Fibroblast of lung (primary cell): ENCODE measurements around the gene MAN2B2. TPM values are rescaled to one million over a fixed set of nuclear protein-coding genes. Genes with fewer than 3 reads are reported as not detected.

Experiments
- DNase-seq, 2 donors: peaks; one replicate each; pipeline versions ENCODE4 v3.0.0 to v3.0.0-alpha.2; 2010; ENCODE audit warnings: low read depth in 2 of 2
- H2AFZ ChIP-seq: 2 replicates; pipeline ENCODE4 v1.5.1; 2012; ENCODE audit warnings: low read length, control low read depth, inconsistent platforms
- H3K27ac ChIP-seq: 2 replicates; pipeline ENCODE4 v1.5.1; 2011; ENCODE audit warnings: low read length, control low read depth; ENCODE audit not compliant: insufficient read depth
- H3K27me3 ChIP-seq: 2 replicates; pipeline ENCODE4 v1.5.1; 2011; ENCODE audit warnings: mild to moderate bottlenecking, low read length; ENCODE audit not compliant: control insufficient read depth, insufficient read depth
- H3K36me3 ChIP-seq: 2 replicates; pipeline ENCODE4 v1.5.1; 2011; ENCODE audit warnings: low read length; ENCODE audit not compliant: control insufficient read depth, insufficient read depth
- H3K4me1 ChIP-seq: 2 replicates; pipeline ENCODE4 v1.5.1; 2011; ENCODE audit warnings: low read length; ENCODE audit not compliant: control insufficient read depth, insufficient read depth; ENCODE audit errors: extremely low read depth
- H3K4me2 ChIP-seq: 2 replicates; pipeline ENCODE4 v1.5.1; 2011; ENCODE audit warnings: low read length, control low read depth; ENCODE audit not compliant: insufficient read depth; ENCODE audit errors: extremely low read depth
- H3K4me3 ChIP-seq, 4 experiments: fragments of 200-600 bp in 1 of 4; sonication (generic) in 1 of 4; replicated peaks in 1 of 4; 2 replicates each; pipeline ENCODE4 v1.5.1; 2011 to 2016; ENCODE audit warnings: low read length in 4 of 4, low read depth in 3 of 4, mild to moderate bottlenecking in 3 of 4, control low read depth in 2 of 4, inconsistent platforms in 1 of 4, mixed read lengths in 1 of 4; ENCODE audit not compliant: insufficient read depth in 1 of 4; ENCODE audit errors: control extremely low read depth in 1 of 4
- H3K79me2 ChIP-seq: 2 replicates; pipeline ENCODE4 v1.5.1; 2012; ENCODE audit warnings: mild to moderate bottlenecking, low read length, inconsistent platforms; ENCODE audit not compliant: control insufficient read depth, insufficient read depth
- H3K9ac ChIP-seq: 2 replicates; pipeline ENCODE4 v1.5.1; 2011; ENCODE audit warnings: mild to moderate bottlenecking, low read length, control low read depth; ENCODE audit not compliant: insufficient read depth
- H3K9me3 ChIP-seq: 2 replicates; pipeline ENCODE4 v1.5.1; 2012; ENCODE audit warnings: low read depth, low read length; ENCODE audit not compliant: control insufficient read depth, insufficient read depth
- H4K20me1 ChIP-seq: 2 replicates; pipeline ENCODE4 v1.5.1; 2011; ENCODE audit warnings: low read length; ENCODE audit not compliant: control insufficient read depth, insufficient read depth; ENCODE audit errors: extremely low read depth
- EZH2 ChIP-seq: IDR thresholded peaks from 2 replicates; pipeline ENCODE4 v1.5.1; 2012; ENCODE audit warnings: low read length, control low read depth, mild to moderate bottlenecking; ENCODE audit errors: missing control alignments
- polyA minus RNA-seq: library from RNA; depleted of rRNA, polyadenylated mRNA; stranded (reverse); fragments of >200 nt; gene quantifications from 2 replicates; pipeline ENCODE4 v1.2.3, GENCODE V29; 2011; ENCODE audit warnings: low replicate concordance
- polyA plus RNA-seq, 2 donors: library from polyadenylated mRNA; depleted of rRNA in 1 of 2; stranded (reverse) in 1 of 2; unstranded in 1 of 2; fragments of >200 nt; gene quantifications; 2 replicates each; pipeline ENCODE4 v1.2.1, GENCODE V29; 2011 to 2012; ENCODE audit warnings: missing spikeins in 1 of 2
- total RNA-seq: library from RNA; depleted of rRNA; stranded (reverse); fragments of >200 nt; gene quantifications from 2 replicates; pipeline ENCODE4 v1.2.1, GENCODE V29; 2014
- TF ChIP-seq, protein P1 (sequence below), 2 donors: IDR thresholded peaks in 1 of 2; conservative IDR thresholded peaks in 1 of 2; 1 replicate in 1 of 2; 2 replicates in 1 of 2; pipeline ENCODE4 v1.5.1; 2011 to 2012; ENCODE audit warnings: low read length in 2 of 2, control low read depth in 1 of 2, inconsistent platforms in 1 of 2, low read depth in 1 of 2, mild to moderate bottlenecking in 1 of 2

The MAN2B2 gene
- total RNA-seq (11.8 and 19.0 TPM in 2 replicates), polyA plus RNA-seq (24.8 and 27.2 TPM in 2 replicates), polyA minus RNA-seq (27.9 and 58.6 TPM in 2 replicates)
- 25.3 and 33.9 TPM in 2 replicates for polyA plus RNA-seq (2012)

GRCh38 chr4:6574747-6575502 lies at the start of gene MAN2B2:
MAN2B2 (plus strand) TSS chr4:6575189; CDS start chr4:6575211, 22 bp downstream.
- DNase-seq: peak; percentile 65 to 68
- Histone ChIP-seq H3K9ac (peak within 1 kb of the TSS; percentile 91), H3K36me3 (peaks cover 12% of the 10 kb centered on the region), H3K4me1 (no peaks in the 10 kb centered on the region), H3K27ac (peak within 1 kb of the TSS; percentile 70), H3K4me3 (peak within 1 kb of the TSS; percentile 83 to 91 (median 91)), H3K79me2 (no peaks in the 10 kb centered on the region), H2AFZ (peak within 1 kb of the TSS; percentile 95), H4K20me1 (no peaks in the 10 kb centered on the region), H3K4me2 (peak within 1 kb of the TSS; percentile 99), H3K9me3 (no peaks in the 10 kb centered on the region), H3K27me3 (peaks cover 8% of the 10 kb centered on the region)
- TF ChIP-seq EZH2: no peak
- TF ChIP-seq, protein P1, sequence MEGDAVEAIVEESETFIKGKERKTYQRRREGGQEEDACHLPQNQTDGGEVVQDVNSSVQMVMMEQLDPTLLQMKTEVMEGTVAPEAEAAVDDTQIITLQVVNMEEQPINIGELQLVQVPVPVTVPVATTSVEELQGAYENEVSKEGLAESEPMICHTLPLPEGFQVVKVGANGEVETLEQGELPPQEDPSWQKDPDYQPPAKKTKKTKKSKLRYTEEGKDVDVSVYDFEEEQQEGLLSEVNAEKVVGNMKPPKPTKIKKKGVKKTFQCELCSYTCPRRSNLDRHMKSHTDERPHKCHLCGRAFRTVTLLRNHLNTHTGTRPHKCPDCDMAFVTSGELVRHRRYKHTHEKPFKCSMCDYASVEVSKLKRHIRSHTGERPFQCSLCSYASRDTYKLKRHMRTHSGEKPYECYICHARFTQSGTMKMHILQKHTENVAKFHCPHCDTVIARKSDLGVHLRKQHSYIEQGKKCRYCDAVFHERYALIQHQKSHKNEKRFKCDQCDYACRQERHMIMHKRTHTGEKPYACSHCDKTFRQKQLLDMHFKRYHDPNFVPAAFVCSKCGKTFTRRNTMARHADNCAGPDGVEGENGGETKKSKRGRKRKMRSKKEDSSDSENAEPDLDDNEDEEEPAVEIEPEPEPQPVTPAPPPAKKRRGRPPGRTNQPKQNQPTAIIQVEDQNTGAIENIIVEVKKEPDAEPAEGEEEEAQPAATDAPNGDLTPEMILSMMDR (conservative IDR thresholded peaks at IDR 0.05 in 1 of 2, IDR thresholded peaks at IDR 0.05 in 1 of 2; ENCODE audit: low read depth in 1 of 2, low read length in 2 of 2): no peak

- H3K4me3 ChIP-seq: no peak overlapping the region
- no peaks in the 10 kb centered on the region for H3K27me3 ChIP-seq
- no peak overlapping the region for H3K27ac ChIP-seq
- H3K4me1 ChIP-seq: no peaks in the 10 kb centered on the region
- no peaks in the 10 kb centered on the region for H3K36me3 ChIP-seq
- no peaks in the 10 kb centered on the region for H3K9me3 ChIP-seq
- no peak for DNase-seq
- no peak for TF ChIP-seq EZH2
- TF ChIP-seq, protein P1 (conservative IDR thresholded peaks at IDR 0.05 in 1 of 2, IDR thresholded peaks at IDR 0.05 in 1 of 2; ENCODE audit: low read depth in 1 of 2, low read length in 2 of 2): no peak
- no peaks in the 10 kb centered on the region for H4K20me1 ChIP-seq
- no peak overlapping the region for H3K9ac ChIP-seq
- no peaks in the 10 kb centered on the region for H3K79me2 ChIP-seq
- no peak overlapping the region for H3K4me2 ChIP-seq
- no peak overlapping the region for H2AFZ ChIP-seq
Measured at GRCh38 chr4:6525474-6525873, 49.5 kb upstream of the MAN2B2 start.

GRCh38 chr4:6526156-6526555 lies 48.8 kb upstream of the MAN2B2 start:
- no peak overlapping the region for H3K9ac ChIP-seq
- TF ChIP-seq, protein P1 (conservative IDR thresholded peaks at IDR 0.05 in 1 of 2, IDR thresholded peaks at IDR 0.05 in 1 of 2; ENCODE audit: low read depth in 1 of 2, low read length in 2 of 2): no peak
- H3K9me3 ChIP-seq: no peaks in the 10 kb centered on the region

More at GRCh38 chr4:6526156-6526555, 48.8 kb upstream of the MAN2B2 start:
- Histone ChIP-seq H3K79me2 (no peaks in the 10 kb centered on the region), H4K20me1 (no peaks in the 10 kb centered on the region), H3K4me2 (no peak overlapping the region), H3K27me3 (no peaks in the 10 kb centered on the region), H3K36me3 (no peaks in the 10 kb centered on the region), H3K27ac (no peak overlapping the region), H2AFZ (no peak overlapping the region), H3K4me3 (no peak overlapping the region), H3K4me1 (no peaks in the 10 kb centered on the region)
- no peak for DNase-seq
